Body of pancreas (tissue), 2 donors: ENCODE results near the gene TTC3. TPM values are rescaled to one million over a fixed set of nuclear protein-coding genes. Genes with fewer than 3 reads are reported as not detected.

Experiments used
- small RNA-seq: library from RNA; depleted of rRNA; stranded (forward); fragments of <200 nt; gene quantifications from one replicate; pipeline ENCODE3, GENCODE V24; 2016
- total RNA-seq, 2 donors: library from RNA; depleted of rRNA; stranded (reverse); fragments of >200 nt; gene quantifications; one replicate each; pipeline ENCODE4 v1.1.0, GENCODE V29; 2016

Gene TTC3
- total RNA-seq, 2 donors from 2014 or later: 99.9 to 246 TPM

Small RNA genes within 50 kb of the gene (small RNA-seq; reads per million reads assigned to genes)
- gene RN7SL678P (not detected), gene RNU6-696P (not detected)

Other genes starting within 250 kb of the TTC3 start
- gene HLCS, start 106.6 kb upstream of the TTC3 start, total RNA-seq: 10 to 100 TPM; 27.2 to 38.6 TPM
- not detected for gene RIPPLY3, start 66.6 kb upstream of the TTC3 start, total RNA-seq
- gene PIGP, start 183 bp upstream of the TTC3 start, total RNA-seq: 1 to 10 TPM; 4.3 to 7.5 TPM
- 10 to 100 TPM; 29.3 to 34.3 TPM for gene VPS26C, start 194.1 kb downstream of the TTC3 start, total RNA-seq